ENCODE measurements around the gene TUNAR. TPM values are rescaled to one million over a fixed set of nuclear protein-coding genes. Genes with fewer than 3 reads are reported as not detected.

Gene TUNAR
- total RNA-seq, 1 experiment from 2014 or later, result 0.10 TPM

GRCh38 chr14:95862243-95862642 lies 14.4 kb upstream of the TUNAR start:
- Histone ChIP-seq H3K4me1 (ENCODE audit: control insufficient read depth, insufficient read depth, low read length) (no peaks in the 10 kb centered on the region), H3K4me3 (ENCODE audit: low read depth in 2 of 2, low read length in 2 of 2) (no peak overlapping the region), H3K9me3 (ENCODE audit: control insufficient read depth, insufficient read depth, low read depth, low read length) (no peaks in the 10 kb centered on the region), H3K36me3 (ENCODE audit: control insufficient read depth, insufficient read depth, low read length) (no peaks in the 10 kb centered on the region), H3K27me3 (ENCODE audit: control insufficient read depth, insufficient read depth, low read length) (peaks cover 1% of the 10 kb centered on the region; the same call in 1 of the 2 replicates), H3K27ac (ENCODE audit: low read length) (no peak overlapping the region)
- no peak for TF ChIP-seq TCF7L2 (IDR thresholded peaks at IDR 0.05; ENCODE audit: low read depth, low read length)
- TF ChIP-seq SIN3A (IDR thresholded peaks at IDR 0.05; ENCODE audit: borderline replicate concordance, insufficient read depth, low read depth, low read length), result no peak
- peak; percentile 70 to 76 for TF ChIP-seq REST (IDR thresholded peaks at IDR 0.05; ENCODE audit: insufficient read depth in 1 of 2, low read depth in 2 of 2, low read length in 1 of 2)
- no peak for TF ChIP-seq POLR2AphosphoS5 (IDR thresholded peaks at IDR 0.05; ENCODE audit: low read depth, low read length)
- no peak for TF ChIP-seq CTCF (IDR thresholded peaks at IDR 0.05)
- DNase-seq (ENCODE audit: low read depth, low spot score) (no peak), ATAC-seq (no peak)
- intact Hi-C loops (cut with micrococcal nuclease; ENCODE audit: unreplicated experiment), result no loop called here
- ChIA-PET CTCF (no interaction called here), POLR2A (no interaction called here)
- no TSS peak for BruUV-seq (replicated peaks)
- in situ Hi-C loops (cut with HindIII; ENCODE audit: low pct_unique_long_range_greater_than_20kb, low sequenced_read_pairs), result no loop called here

GRCh38 chr14:95863295-95863694 lies 13.3 kb upstream of the TUNAR start:
- H3K4me1 ChIP-seq (ENCODE audit: control insufficient read depth, insufficient read depth, low read length), result no peaks in the 10 kb centered on the region
- H3K4me3 ChIP-seq (ENCODE audit: low read depth in 2 of 2, low read length in 2 of 2), result no peak overlapping the region
- POLR2A ChIA-PET, result no interaction called here
- CTCF ChIA-PET, result no interaction called here
- no peaks in the 10 kb centered on the region for H3K9me3 ChIP-seq (ENCODE audit: control insufficient read depth, insufficient read depth, low read depth, low read length)
- intact Hi-C loops (cut with micrococcal nuclease; ENCODE audit: unreplicated experiment), result no loop called here
- BruUV-seq (replicated peaks), result no TSS peak
- ATAC-seq (no peak), DNase-seq (ENCODE audit: low read depth, low spot score) (no peak)
- no peak for TF ChIP-seq SIN3A (IDR thresholded peaks at IDR 0.05; ENCODE audit: borderline replicate concordance, insufficient read depth, low read depth, low read length)
- no peak for TF ChIP-seq TCF7L2 (IDR thresholded peaks at IDR 0.05; ENCODE audit: low read depth, low read length)
- no peak for TF ChIP-seq CTCF (IDR thresholded peaks at IDR 0.05)
- TF ChIP-seq REST (IDR thresholded peaks at IDR 0.05; ENCODE audit: insufficient read depth in 1 of 2, low read depth in 2 of 2, low read length in 1 of 2), result no peak
- no peak for TF ChIP-seq POLR2AphosphoS5 (IDR thresholded peaks at IDR 0.05; ENCODE audit: low read depth, low read length)
- no peak overlapping the region for H3K27ac ChIP-seq (ENCODE audit: low read length)
- peaks cover 3% of the 10 kb centered on the region; the same call in 1 of the 2 replicates for H3K27me3 ChIP-seq (ENCODE audit: control insufficient read depth, insufficient read depth, low read length)
- H3K36me3 ChIP-seq (ENCODE audit: control insufficient read depth, insufficient read depth, low read length), result no peaks in the 10 kb centered on the region
- in situ Hi-C loops (cut with HindIII; ENCODE audit: low pct_unique_long_range_greater_than_20kb, low sequenced_read_pairs), result no loop called here
